SU-DHL-6 (cell line): Measurements from ENCODE around the gene MARCHF3.

ENCODE experiments used
- EZH2phosphoT487 ChIP-seq: fragments of 200-600 bp; sonication (generic), shearing (Covaris generic); conservative IDR thresholded peaks from 2 replicates; pipeline ENCODE4 v1.6.1; 2018; ENCODE audit warnings: mild to moderate bottlenecking, antibody characterized with exemption, low read length, moderate library complexity, mixed read lengths
- TF ChIP-seq, protein P1 (sequence below): fragments of 200-600 bp; sonication (generic); IDR thresholded peaks from one replicate; pipeline ENCODE4 v1.5.1; 2017; ENCODE audit warnings: antibody characterized with exemption, mild to moderate bottlenecking, low read length, moderate library complexity; ENCODE audit not compliant: insufficient read depth, poor library complexity, severe bottlenecking

DNA sequence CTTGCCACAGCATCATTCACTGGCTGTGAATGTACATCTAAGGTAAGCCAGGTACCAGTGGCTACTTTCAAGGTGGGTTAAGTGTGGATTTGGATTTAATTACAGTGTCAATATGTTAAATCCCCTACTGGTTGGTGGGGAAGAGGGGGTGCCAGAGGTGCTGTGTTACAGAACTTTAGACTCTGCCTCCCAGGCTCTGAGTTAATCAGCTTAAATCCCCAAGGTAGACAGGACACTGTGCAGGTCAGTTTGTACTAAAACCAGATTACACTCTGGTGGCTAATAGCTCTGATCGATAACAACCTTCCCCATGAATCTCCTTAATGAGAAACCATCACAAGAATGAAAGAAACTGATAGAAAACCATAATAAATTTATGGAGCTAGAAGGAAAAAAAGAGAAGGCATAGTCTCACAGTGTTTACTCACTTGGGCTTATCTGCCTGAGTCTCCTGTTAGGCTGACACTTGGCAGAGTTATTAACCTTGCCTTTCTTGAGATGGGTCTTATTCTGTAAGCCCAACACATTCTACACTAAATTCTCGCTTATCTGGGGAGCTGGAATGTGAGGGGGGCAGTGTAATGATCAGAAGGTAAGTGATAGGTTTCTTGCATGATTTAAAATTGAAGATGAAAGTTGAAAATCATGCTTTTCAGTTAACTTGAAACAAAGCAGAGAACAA is 146.7 kb downstream of the MARCHF3 start:
- TF ChIP-seq, protein P1, sequence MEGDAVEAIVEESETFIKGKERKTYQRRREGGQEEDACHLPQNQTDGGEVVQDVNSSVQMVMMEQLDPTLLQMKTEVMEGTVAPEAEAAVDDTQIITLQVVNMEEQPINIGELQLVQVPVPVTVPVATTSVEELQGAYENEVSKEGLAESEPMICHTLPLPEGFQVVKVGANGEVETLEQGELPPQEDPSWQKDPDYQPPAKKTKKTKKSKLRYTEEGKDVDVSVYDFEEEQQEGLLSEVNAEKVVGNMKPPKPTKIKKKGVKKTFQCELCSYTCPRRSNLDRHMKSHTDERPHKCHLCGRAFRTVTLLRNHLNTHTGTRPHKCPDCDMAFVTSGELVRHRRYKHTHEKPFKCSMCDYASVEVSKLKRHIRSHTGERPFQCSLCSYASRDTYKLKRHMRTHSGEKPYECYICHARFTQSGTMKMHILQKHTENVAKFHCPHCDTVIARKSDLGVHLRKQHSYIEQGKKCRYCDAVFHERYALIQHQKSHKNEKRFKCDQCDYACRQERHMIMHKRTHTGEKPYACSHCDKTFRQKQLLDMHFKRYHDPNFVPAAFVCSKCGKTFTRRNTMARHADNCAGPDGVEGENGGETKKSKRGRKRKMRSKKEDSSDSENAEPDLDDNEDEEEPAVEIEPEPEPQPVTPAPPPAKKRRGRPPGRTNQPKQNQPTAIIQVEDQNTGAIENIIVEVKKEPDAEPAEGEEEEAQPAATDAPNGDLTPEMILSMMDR = no peak
- TF ChIP-seq EZH2phosphoT487 = no peak
